GM10847 (cell line): Measurements from ENCODE around the gene RPL31.

ENCODE experiments used
- POLR2A ChIP-seq: IDR thresholded peaks from 2 replicates; pipeline ENCODE4 v1.6.1; 2011; ENCODE audit not compliant: insufficient read length; ENCODE audit errors: extremely low read depth

RPL31 gene

DNA sequence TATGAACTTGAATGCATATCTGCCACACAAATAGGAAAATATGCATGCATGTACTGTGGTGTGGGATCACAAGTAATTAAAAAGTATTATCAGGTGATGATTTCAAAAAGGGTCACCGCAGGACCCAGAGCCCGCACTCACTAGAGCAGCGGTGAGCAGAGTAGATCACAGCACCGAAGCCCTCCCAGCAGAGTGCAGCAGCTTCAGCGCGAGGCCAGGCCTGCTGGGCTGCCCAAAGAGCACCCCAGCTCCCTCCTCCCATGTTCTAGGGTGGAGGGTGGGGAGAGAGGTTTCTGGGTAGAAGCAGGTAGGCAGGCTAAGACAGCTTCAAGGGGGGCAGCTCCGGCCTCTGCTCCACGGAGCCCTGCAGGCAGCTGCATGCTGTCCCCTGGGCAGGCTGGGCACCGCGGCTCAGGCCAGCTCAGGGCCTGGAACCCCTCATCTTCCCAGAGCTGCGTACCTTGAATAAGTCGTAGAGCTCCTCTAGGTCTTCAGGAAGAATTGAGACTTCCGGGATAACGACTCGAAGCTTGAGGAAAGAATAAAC, 24.9 kb downstream of the RPL31 start:
- no peak for TF ChIP-seq POLR2A

DNA sequence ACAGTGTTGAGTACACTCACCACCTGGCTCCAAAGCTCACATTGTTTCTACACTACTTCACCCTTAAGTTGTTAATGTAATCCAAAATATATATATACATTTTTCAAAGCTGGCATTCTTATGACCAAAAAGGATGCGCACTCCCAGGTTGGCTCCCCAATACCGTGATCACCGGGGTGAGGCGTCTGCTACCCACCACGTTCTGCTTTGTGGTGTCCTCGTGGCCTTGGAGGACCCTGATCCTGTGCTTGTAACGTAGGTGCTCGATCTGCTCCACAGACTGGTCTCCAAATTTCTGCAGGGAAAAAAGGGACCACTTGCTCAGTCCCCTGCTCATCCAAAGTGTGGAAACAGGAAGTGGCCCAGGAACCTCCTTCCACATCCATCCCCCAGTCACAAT, 25.8 kb downstream of the RPL31 start:
- no peak for TF ChIP-seq POLR2A

GRCh38 chr2:101030866-101031554, 28.9 kb downstream of the RPL31 start:
- TF ChIP-seq POLR2A: no peak

DNA sequence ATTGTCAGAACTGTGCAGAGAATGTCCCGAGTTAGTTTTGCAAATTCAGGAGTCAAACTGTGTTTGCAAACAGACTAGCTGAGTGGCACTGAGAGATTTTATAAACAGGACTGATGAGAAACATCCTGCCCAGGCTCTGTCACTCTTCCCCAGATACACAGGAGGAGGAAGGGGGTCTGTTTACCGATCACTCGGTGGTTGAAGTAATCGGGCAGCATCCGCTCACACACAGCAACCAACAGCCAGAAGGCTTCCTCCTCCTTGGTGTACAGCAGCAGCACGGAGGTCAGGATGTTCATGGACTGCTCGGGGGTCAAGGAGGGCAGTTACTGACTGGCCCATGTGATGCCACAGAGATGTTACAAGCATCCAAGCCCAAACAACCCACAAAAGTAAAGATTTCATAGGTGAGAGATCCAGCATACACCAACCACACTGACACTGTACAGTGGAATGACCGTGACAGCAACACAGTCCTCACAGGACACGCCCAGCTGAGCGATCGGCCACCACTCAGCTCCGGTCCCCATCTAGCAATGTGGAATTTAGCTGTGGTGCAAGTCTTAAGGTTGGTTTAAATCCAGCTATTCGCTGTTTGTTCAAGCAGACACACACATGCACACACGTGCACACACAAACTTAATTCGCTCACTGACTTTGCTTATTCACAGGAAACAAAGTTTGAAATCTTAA, 30.1 kb downstream of the RPL31 start:
- no peak for TF ChIP-seq POLR2A

GRCh38 chr2:101036562-101036961, 34.5 kb downstream of the RPL31 start:
- TF ChIP-seq POLR2A: no peak

DNA sequence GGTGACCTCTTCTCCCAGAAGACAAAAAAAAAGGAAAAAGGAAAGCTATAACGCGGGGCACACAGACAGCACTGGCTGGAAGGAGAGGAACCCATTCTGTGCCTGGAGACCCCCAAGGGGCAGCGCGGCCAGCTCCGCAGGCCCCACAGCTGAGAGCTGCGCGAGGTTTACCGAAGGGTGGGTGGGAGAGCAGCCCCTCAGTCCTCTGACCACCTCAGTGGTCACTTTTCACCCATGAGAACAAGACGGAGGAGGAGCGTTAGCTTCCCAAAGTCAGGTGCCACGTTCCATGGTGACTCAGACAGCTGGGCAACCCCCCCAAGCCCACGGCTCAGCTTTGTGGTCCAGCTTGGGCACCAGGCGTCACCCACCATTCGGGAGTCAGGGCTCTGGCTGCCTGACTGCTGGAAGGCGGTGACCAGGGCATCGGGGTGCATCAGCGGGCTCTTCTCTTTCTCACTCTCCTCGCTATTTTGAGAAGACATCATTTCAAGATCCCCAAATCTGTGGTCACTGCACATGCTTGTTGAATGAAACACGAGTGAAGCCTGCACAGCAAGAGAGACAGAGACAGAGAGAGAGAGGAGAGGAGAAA, 35.2 kb downstream of the RPL31 start:
- TF ChIP-seq POLR2A: no peak

- TF ChIP-seq POLR2A: no peak
Observed at GRCh38 chr2:101038455-101039255, 36.6 kb downstream of the RPL31 start.

- no peak for TF ChIP-seq POLR2A
Observed at GRCh38 chr2:101040072-101040471, 38.0 kb downstream of the RPL31 start.

DNA sequence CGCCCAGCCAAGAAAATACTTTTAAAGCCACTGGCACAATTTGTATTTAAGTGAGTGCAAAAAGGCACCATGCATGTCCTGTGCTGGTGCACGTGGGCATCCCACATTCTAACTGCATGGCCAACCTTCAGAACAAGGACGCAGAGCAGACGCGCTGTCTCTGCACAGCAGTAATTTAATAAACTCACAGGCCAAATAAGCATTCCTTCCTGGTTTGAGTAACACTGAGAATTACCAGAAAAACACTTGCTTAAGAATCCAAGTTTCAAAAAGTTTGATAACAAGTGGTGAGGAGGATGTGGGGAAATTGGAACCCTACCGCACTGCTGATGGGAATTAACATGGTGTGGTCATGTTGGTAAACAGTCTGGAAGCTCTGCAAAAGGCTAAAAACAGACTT, 38.7 kb downstream of the RPL31 start:
- TF ChIP-seq POLR2A: no peak

GRCh38 chr2:101041413-101041812, 39.3 kb downstream of the RPL31 start:
- TF ChIP-seq POLR2A: no peak

- no peak for TF ChIP-seq POLR2A
Observed at GRCh38 chr2:101045330-101045729, 43.2 kb downstream of the RPL31 start.

GRCh38 chr2:101047075-101047766, 45.1 kb downstream of the RPL31 start:
- TF ChIP-seq POLR2A: no peak

DNA sequence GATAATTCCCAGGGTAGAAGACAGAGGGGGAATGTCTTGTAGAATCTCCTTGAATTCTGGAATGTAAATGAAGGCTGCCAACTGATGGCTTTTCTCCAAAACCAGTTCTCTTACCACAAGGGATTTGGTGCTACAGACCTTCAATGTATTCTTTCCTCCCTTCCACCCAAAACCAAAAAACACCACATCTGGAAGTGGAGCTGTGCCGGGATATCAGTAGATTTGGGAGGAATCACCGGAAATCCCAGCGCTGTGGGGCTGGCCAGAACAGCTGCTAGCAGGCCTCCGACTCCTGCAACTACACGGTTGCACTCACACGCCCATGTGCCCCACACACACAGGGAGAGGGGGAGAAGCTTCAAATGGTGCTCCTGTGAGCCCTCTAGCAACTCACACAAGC, 45.7 kb downstream of the RPL31 start:
- no peak for TF ChIP-seq POLR2A

DNA sequence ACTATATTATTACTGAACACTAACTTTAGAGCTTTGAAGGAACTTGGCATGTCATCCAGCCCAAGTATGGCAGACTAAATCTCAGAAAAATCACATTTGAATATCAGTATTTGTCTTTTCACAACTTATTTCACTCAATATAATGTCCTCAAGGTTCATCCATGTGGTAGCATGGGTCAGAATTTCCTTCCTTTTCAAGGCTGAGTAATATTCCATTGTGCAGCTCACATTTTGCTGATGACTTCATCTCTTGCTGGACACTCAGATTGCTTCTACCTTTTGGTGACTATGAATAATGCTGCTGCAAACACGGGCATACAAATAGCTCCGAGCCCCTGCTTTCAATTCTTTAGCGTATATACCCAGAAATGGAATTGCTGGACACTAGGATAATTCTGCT, 46.7 kb downstream of the RPL31 start:
- TF ChIP-seq POLR2A: no peak

DNA sequence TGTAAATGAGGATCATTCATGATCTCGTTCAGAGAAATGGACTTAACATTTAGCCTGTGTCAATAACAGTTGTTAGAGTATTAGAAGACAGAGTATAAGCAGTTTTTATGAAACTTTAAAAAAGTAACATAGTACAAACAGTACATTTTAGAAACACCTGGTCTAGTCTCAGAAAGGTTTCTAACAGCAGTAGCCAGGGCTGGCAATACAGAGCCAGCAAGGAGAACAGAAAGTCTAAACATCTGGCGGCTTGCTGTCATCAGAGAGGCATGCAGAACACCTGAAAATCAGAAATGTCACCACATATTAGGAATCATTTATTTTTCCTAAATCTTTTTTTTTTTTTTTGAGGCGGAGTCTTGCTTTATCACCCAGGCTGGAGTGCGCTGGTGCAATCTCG, 50.1 kb downstream of the RPL31 start:
- TF ChIP-seq POLR2A: no peak
